CD4-positive, alpha-beta memory T cell (primary cell): ENCODE measurements around the gene COPG2. TPM values are rescaled to one million over a fixed set of nuclear protein-coding genes. Genes with fewer than 3 reads are reported as not detected.
A peak's percentile ranks its signal among the peaks of the same experiment; 100 is the strongest.

Source experiments
- CTCF ChIA-PET: fragments of 350-600 bp; sonication (Branson Sonifier 250); formaldehyde crosslinking; loops from one replicate; lab custom pipeline; 2021; ENCODE audit warnings: inconsistent platforms; ENCODE audit not compliant: partially characterized antibody; lab: Charles Lee
- POLR2A ChIA-PET: fragments of 350-600 bp; sonication (Branson Sonifier 250); formaldehyde crosslinking; loops from one replicate; lab custom pipeline; 2021; ENCODE audit not compliant: partially characterized antibody; lab: Charles Lee
- DNase-seq, 5 donors: peaks; one replicate each; pipeline versions ENCODE4 v3.0.0 to v3.0.0-alpha.2; 2020 to 2022; ENCODE audit warnings: mixed read lengths in 1 of 5
- H3K27ac ChIP-seq: one replicate; pipeline ENCODE4 v1.7.0; 2013; ENCODE audit warnings: low read depth, low read length
- H3K27me3 ChIP-seq: 2 replicates; pipeline ENCODE4 v1.7.0; 2013; ENCODE audit warnings: mild to moderate bottlenecking, low read length, moderate library complexity; ENCODE audit not compliant: insufficient read depth
- H3K36me3 ChIP-seq: 2 replicates; pipeline ENCODE4 v1.7.0; 2013; ENCODE audit warnings: mild to moderate bottlenecking, low read length, moderate library complexity; ENCODE audit not compliant: insufficient read depth
- H3K4me1 ChIP-seq: 2 replicates; pipeline ENCODE4 v1.7.0; 2013; ENCODE audit warnings: mild to moderate bottlenecking, low read length, moderate library complexity; ENCODE audit not compliant: insufficient read depth
- H3K4me3 ChIP-seq, 2 donors: one replicate each; pipeline ENCODE4 v1.7.0; 2013; ENCODE audit warnings: low read length in 2 of 2, mild to moderate bottlenecking in 1 of 2
- H3K9me3 ChIP-seq, 2 donors: one replicate each; pipeline ENCODE4 v1.7.0; 2013; ENCODE audit warnings: low read length in 2 of 2, control low read depth in 1 of 2; ENCODE audit not compliant: control insufficient read depth in 1 of 2
- H3K27ac Mint-ChIP-seq, 7 donors: one replicate each; pipeline ENCODE4 v1.8.0; 2020 to 2021; ENCODE audit warnings: mixed read lengths in 7 of 7, mild to moderate bottlenecking in 6 of 7, inconsistent platforms in 3 of 7, moderate library complexity in 3 of 7
- H3K27me3 Mint-ChIP-seq, 2 donors: one replicate each; pipeline ENCODE4 v1.8.0; 2020 to 2021; ENCODE audit warnings: mixed read lengths in 2 of 2
- H3K36me3 Mint-ChIP-seq, 2 donors: one replicate each; pipeline ENCODE4 v1.8.0; 2020 to 2021; ENCODE audit warnings: mixed read lengths in 2 of 2, inconsistent platforms in 1 of 2, mild to moderate bottlenecking in 1 of 2
- H3K4me1 Mint-ChIP-seq, 4 donors: one replicate each; pipeline ENCODE4 v1.8.0; 2020 to 2021; ENCODE audit warnings: mixed read lengths in 4 of 4, mild to moderate bottlenecking in 1 of 4
- H3K4me3 Mint-ChIP-seq, 8 donors: one replicate each; pipeline ENCODE4 v1.8.0; 2020 to 2021; ENCODE audit warnings: mixed read lengths in 8 of 8, mild to moderate bottlenecking in 7 of 8, moderate library complexity in 6 of 8, inconsistent platforms in 3 of 8
- H3K9me3 Mint-ChIP-seq, 8 donors: one replicate each; pipeline ENCODE4 v1.8.0; 2020 to 2021; ENCODE audit warnings: mixed read lengths in 8 of 8, mild to moderate bottlenecking in 5 of 8, inconsistent platforms in 3 of 8, moderate library complexity in 1 of 8
- intact Hi-C: fragments of 100-400 bp; cut with micrococcal nuclease; formaldehyde crosslinking; loops from one replicate; pipeline ENCODE4 v1.15.1; 2023
- polyA plus RNA-seq, 2 donors: library from polyadenylated mRNA; unstranded; fragments of 300-500 nt; fragmentation: Illumina TruSeq; gene quantifications; one replicate each; pipeline ENCODE4 v1.2.3, GENCODE V29; 2021
- total RNA-seq, 2 experiments: library from RNA; stranded (reverse); gene quantifications; one replicate each; pipeline ENCODE4 v1.2.3, GENCODE V29; 2021

Gene COPG2
- total and polyA plus RNA-seq, 4 experiments from 2014 or later: 0.92 to 8.2 (median 4.9) TPM

DNA sequence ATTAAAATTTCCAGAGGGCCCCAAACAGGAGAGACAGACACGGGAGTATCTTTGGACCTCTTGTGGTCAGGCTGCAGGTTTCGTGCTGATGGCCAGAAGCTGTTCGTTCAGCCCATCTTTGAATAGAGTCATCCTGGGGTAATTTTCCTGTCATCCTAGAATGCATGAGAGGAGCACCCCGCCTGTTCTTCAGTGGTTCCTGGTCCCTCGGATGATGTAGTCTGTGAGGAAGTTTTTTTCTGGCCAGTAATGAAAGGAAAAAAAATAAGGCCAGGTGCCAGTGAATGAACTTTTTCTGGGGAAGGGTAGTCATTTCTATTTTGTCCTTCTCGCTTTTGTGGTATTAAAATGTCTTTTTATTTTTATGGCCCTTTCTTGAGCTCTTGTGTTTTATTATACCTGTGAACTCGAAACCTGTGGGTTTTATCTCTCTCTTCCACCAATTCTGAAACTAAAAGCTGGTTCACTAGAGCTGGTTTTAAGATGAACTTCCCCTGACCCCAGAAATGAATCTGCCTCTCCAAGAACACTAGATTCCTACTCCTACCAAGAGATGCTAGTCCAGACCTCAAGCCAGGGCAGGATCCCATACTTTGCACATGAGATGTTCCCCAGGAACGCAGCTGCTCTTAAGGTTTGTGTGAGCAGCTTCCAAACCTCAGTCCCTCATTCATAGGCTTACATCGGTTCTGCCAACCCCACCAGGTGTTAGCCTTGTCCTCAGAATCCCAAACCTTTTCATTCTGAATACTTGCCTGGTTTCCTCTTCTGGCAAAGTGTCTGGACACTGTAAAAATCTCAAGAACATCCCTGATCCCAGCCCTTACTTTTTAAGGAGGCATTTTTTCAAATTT lies 192.0 kb downstream of the COPG2 start:
- Histone ChIP-seq H3K36me3 (no peaks in the 10 kb centered on the region), H3K27ac (no peak overlapping the region), H3K27me3 (no peaks in the 10 kb centered on the region), H3K4me1 (no peaks in the 10 kb centered on the region), H3K4me3 (no peak overlapping the region), H3K9me3 (no peaks in the 10 kb centered on the region)
- ChIA-PET CTCF (interaction anchor here (1.3 kb wide), 2 partner anchors 9 to 11 kb away, joined by 3 read pairs; no protein-coding TSS in a partner anchor), POLR2A (no interaction called here)
- Mint-ChIP-seq H3K36me3 (no peaks in the 10 kb centered on the region), H3K4me3 (no peak overlapping the region), H3K27ac (peak overlapping the region in 1 of 7 donors; percentile 1), H3K4me1 (peaks cover 0 to 5% (median 0%) of the 10 kb centered on the region in 4 donors), H3K27me3 (peaks cover 5 to 23% of the 10 kb centered on the region in 2 donors), H3K9me3 (peaks cover 0 to 3% (median 0%) of the 10 kb centered on the region in 8 donors)
- DNase-seq: no peak
- intact Hi-C loops: no loop called here

DNA sequence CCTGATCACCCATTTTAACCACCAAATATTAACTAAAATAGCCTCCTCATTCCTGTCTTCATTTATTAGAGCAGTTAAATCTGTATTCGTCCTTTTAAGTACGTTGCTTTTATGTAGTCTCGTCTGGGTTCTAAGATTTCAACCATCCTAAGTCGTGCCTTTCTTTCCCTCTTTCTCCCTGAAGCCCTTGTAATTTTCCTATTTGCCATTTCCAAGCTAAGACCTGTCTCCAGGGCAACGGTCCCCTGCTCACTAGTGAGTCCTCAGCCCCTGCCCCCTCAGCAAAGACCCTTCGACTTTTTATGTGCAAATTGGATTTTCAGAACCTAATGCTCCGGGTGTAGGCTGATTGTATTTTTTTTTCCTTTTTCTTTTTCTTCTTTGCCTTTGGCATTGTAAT lies 192.8 kb downstream of the COPG2 start:
- no peak overlapping the region for H3K27ac Mint-ChIP-seq
- H3K9me3 Mint-ChIP-seq: peaks cover 0 to 3% (median 0%) of the 10 kb centered on the region in 8 donors
- H3K4me1 Mint-ChIP-seq: peaks cover 0 to 5% (median 0%) of the 10 kb centered on the region in 4 donors
- no peaks in the 10 kb centered on the region for H3K27me3 ChIP-seq
- POLR2A ChIA-PET: no interaction called here
- H3K9me3 ChIP-seq: no peaks in the 10 kb centered on the region
- intact Hi-C loops: no loop called here
- no peaks in the 10 kb centered on the region for H3K36me3 Mint-ChIP-seq
- DNase-seq: no peak
- H3K4me3 ChIP-seq: no peak overlapping the region
- no peaks in the 10 kb centered on the region for H3K36me3 ChIP-seq
- H3K27me3 Mint-ChIP-seq: peaks cover 5 to 24% of the 10 kb centered on the region in 2 donors
- no peaks in the 10 kb centered on the region for H3K4me1 ChIP-seq
- no peak overlapping the region for H3K4me3 Mint-ChIP-seq
- CTCF ChIA-PET: interaction anchor here (1.3 kb wide), 1 partner anchor 12 kb away, joined by 3 read pairs; no protein-coding TSS in a partner anchor
- H3K27ac ChIP-seq: no peak overlapping the region

DNA sequence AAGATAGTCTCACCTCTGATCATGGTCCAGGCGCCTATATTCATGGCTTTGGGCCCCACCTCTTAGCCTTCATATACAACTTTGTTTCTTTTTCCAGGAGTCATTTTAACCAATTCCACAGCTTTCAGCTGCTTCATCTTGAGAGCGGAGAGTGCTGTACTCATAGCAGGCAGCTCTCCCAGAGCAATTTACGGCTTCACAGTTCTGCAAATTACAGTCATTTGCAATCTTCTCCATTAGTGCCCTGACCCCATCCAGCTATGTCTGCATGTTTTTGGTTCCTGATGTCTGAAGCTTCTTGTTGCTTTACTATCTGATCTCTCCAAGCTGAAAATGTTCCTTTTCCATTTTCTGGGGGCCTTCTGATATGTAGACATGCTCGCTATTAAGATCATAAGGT lies 194.7 kb downstream of the COPG2 start:
- Histone ChIP-seq H3K4me3 (no peak overlapping the region), H3K4me1 (no peaks in the 10 kb centered on the region), H3K9me3 (no peaks in the 10 kb centered on the region), H3K36me3 (no peaks in the 10 kb centered on the region), H3K27me3 (peaks cover 3% of the 10 kb centered on the region), H3K27ac (no peak overlapping the region)
- ChIA-PET CTCF (no interaction called here), POLR2A (no interaction called here)
- no peaks in the 10 kb centered on the region for H3K36me3 Mint-ChIP-seq
- DNase-seq: no peak
- intact Hi-C loops: no loop called here
- peaks cover 0 to 5% (median 0%) of the 10 kb centered on the region in 4 donors for H3K4me1 Mint-ChIP-seq
- no peak overlapping the region for H3K4me3 Mint-ChIP-seq
- no peak overlapping the region for H3K27ac Mint-ChIP-seq
- peaks cover 0 to 2% (median 0%) of the 10 kb centered on the region in 8 donors for H3K9me3 Mint-ChIP-seq
- peaks cover 11 to 21% of the 10 kb centered on the region in 2 donors for H3K27me3 Mint-ChIP-seq

DNA sequence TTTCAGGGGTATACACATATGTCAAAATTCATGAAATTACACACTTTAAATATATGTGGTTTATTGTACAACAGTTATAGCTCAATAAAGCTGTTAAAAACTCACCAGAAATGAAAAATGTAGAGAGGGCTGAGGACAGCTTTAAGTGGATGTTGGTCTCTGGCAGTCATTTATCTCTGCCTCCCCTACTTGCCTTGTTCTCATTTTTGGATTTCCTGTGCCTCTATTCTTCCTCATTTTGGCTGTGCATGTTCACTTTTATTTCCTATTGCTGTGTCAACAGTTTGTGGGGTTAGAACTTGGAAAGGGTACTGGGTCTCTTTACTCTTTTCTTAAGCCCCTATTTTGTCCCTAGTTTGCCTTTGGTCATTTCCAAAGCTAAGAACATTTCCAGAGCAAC lies 195.3 kb downstream of the COPG2 start:
- H3K27me3 ChIP-seq: peaks cover 3% of the 10 kb centered on the region
- no peaks in the 10 kb centered on the region for H3K36me3 ChIP-seq
- peaks cover 13 to 22% of the 10 kb centered on the region in 2 donors for H3K27me3 Mint-ChIP-seq
- no peaks in the 10 kb centered on the region for H3K36me3 Mint-ChIP-seq
- no peak overlapping the region for H3K4me3 ChIP-seq
- H3K4me1 Mint-ChIP-seq: peaks cover 0 to 5% (median 0%) of the 10 kb centered on the region in 4 donors
- DNase-seq: no peak
- POLR2A ChIA-PET: no interaction called here
- H3K27ac Mint-ChIP-seq: no peak overlapping the region
- intact Hi-C loops: no loop called here
- CTCF ChIA-PET: no interaction called here
- H3K9me3 ChIP-seq: no peaks in the 10 kb centered on the region
- H3K9me3 Mint-ChIP-seq: peaks cover 0 to under 1% (median 0%) of the 10 kb centered on the region in 8 donors
- H3K4me3 Mint-ChIP-seq: no peak overlapping the region
- no peak overlapping the region for H3K27ac ChIP-seq
- no peaks in the 10 kb centered on the region for H3K4me1 ChIP-seq

DNA sequence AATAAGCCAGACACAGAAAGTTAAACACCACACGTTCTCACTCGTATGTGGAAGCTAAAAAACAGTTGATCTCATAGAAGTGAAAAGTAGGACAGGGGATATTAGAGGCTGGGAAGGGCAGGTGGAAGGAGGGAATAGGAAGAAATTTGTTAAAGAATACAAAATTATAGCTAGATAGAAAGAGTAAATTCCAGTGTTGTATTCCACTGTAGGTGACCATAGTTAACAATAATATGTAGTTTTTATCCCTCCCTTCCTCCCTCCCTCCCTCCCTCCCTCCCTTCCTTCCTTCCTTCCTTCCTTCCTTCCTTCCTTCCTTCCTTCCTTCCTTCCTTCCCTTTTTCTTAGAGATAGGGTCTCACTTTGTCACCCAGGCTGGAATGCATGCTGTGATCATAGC lies 196.6 kb downstream of the COPG2 start:
- Mint-ChIP-seq H3K4me1 (peaks cover 0 to 3% (median 0%) of the 10 kb centered on the region in 4 donors), H3K4me3 (no peak overlapping the region), H3K27ac (no peak overlapping the region), H3K27me3 (peaks cover 18 to 24% of the 10 kb centered on the region in 2 donors), H3K9me3 (no peaks in the 10 kb centered on the region), H3K36me3 (no peaks in the 10 kb centered on the region)
- no peak for DNase-seq
- no peaks in the 10 kb centered on the region for H3K4me1 ChIP-seq
- POLR2A ChIA-PET: no interaction called here
- no peaks in the 10 kb centered on the region for H3K9me3 ChIP-seq
- H3K27ac ChIP-seq: no peak overlapping the region
- H3K4me3 ChIP-seq: no peak overlapping the region
- intact Hi-C loops: no loop called here
- H3K27me3 ChIP-seq: peaks cover 3% of the 10 kb centered on the region
- CTCF ChIA-PET: no interaction called here
- no peaks in the 10 kb centered on the region for H3K36me3 ChIP-seq

DNA sequence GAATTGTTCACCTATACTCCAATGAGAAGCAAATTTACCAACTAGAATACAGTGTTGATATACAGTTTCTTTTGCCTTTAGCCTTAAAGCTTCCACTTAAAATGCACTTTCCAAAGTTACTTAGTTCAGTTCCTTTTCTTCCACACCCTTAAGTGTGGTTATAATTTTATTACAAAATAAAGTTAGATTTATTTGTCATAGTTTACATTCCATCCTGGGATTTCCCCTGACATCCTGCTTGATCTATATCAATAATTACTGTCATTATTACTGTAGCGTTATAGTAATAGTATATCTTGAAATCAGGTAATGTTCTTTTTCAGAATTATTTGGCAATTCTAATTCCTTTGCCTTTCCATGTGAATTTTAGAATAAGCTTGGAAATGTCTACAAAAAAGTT lies 199.9 kb downstream of the COPG2 start:
- H3K36me3 Mint-ChIP-seq: no peaks in the 10 kb centered on the region
- ChIA-PET POLR2A (no interaction called here), CTCF (no interaction called here)
- intact Hi-C loops: no loop called here
- H3K27me3 Mint-ChIP-seq: peaks cover 14 to 19% of the 10 kb centered on the region in 2 donors
- no peak for DNase-seq
- Histone ChIP-seq H3K36me3 (no peaks in the 10 kb centered on the region), H3K4me3 (no peak overlapping the region), H3K27me3 (peaks cover 3% of the 10 kb centered on the region), H3K27ac (no peak overlapping the region), H3K9me3 (no peaks in the 10 kb centered on the region), H3K4me1 (no peaks in the 10 kb centered on the region)
- H3K4me3 Mint-ChIP-seq: no peak overlapping the region
- H3K9me3 Mint-ChIP-seq: peaks cover 0 to 7% (median 0%) of the 10 kb centered on the region in 8 donors
- H3K4me1 Mint-ChIP-seq: no peaks in the 10 kb centered on the region
- no peak overlapping the region for H3K27ac Mint-ChIP-seq

DNA sequence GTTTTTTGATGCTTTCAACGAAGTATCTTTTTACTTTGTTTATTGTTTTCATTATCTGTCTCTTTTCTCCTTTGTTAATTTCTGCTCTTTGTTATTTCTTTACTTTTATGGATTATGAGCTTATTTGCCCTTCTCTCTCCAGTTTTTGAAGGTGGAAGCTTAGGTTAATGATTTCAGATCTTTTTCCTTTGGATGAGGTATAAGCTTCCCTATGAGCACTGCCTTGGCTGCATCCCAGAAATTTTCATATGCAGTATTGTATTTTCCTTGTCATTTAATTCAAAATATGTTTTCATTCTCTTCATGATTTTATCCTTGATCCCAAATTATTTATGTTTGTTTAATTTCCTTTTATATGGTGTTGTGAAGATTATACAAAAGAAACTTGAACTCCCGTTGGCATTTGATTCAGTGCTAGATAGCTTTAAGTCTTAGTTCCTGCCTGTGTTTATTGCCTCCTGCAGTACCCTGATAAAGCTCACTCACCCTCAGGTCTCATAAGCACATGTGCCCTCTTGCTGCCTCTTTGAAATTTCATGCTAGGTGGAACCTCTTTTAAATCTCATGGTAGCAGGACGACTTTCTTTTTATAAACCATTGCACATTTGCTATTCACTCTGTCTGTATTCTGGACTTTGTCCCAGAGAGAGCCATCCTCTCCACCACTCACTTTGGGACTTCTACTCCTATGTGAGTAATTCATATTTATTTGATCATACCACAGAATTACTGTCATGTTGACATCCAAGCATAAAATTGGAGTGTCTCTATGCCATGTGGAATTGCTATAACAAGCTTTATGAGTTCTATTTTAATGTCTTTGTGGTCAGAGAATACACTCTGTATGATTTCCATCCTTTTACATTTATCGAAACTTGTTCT lies 204.8 kb downstream of the COPG2 start:
- peaks cover 0 to 21% (median 10%) of the 10 kb centered on the region in 8 donors for H3K9me3 Mint-ChIP-seq
- Histone ChIP-seq H3K4me1 (peaks cover 1% of the 10 kb centered on the region), H3K36me3 (no peaks in the 10 kb centered on the region), H3K27me3 (no peaks in the 10 kb centered on the region), H3K27ac (no peak overlapping the region), H3K4me3 (no peak overlapping the region), H3K9me3 (no peaks in the 10 kb centered on the region)
- no peak overlapping the region for H3K27ac Mint-ChIP-seq
- intact Hi-C loops: no loop called here
- no peak overlapping the region for H3K4me3 Mint-ChIP-seq
- ChIA-PET CTCF (interaction anchor here (0.8 kb wide), 1 partner anchor 24 kb away, joined by 3 read pairs; no protein-coding TSS in a partner anchor), POLR2A (interaction anchor here (1.2 kb wide), 1 partner anchor 9 kb away, joined by 3 read pairs; no protein-coding TSS in a partner anchor)
- H3K4me1 Mint-ChIP-seq: peaks cover 0 to 2% (median 0%) of the 10 kb centered on the region in 4 donors
- no peaks in the 10 kb centered on the region for H3K36me3 Mint-ChIP-seq
- peaks cover 3 to 9% of the 10 kb centered on the region in 2 donors for H3K27me3 Mint-ChIP-seq
- DNase-seq: no peak
